ENCODE results near the gene KIAA1217. TPM values are rescaled to one million over a fixed set of nuclear protein-coding genes. Genes with fewer than 3 reads are reported as not detected.

The KIAA1217 gene
- total and polyA plus RNA-seq, 2 of the 8 experiments (the other 6 are each of a cell fraction or from before 2014, with no cell fraction given): 4.5 to 15.6 TPM

DNA sequence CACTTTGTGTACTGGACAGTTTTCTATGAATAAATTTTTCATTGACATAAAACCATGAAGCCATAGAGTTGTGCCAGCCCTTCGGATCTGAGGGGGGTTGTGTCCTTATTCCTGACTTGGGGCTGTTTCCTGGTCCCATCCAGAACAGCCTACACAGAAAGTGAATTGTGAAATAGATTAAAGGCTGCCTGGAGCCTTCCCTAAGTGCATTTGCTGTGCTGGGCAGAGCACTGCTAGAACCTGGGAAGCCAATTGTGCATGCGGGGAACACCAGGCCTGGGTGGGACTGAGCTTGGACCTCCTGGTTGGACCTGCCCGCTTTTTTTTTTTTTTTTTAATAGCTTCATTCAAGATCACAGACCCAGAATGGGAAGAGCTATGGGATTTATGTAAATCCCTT is 275.8 kb downstream of the KIAA1217 start:
- no peak for DNase-seq (ENCODE audit: low read depth in 1 of 2, low spot score in 2 of 2)
- CTCF ChIA-PET (ENCODE audit: partially characterized antibody): interaction anchor here (0.7 kb wide), 1 partner anchor 65 kb away, joined by 3 read pairs; no protein-coding TSS in a partner anchor
- POLR2A ChIA-PET (ENCODE audit: partially characterized antibody): no interaction called here

More for the DNA sequence above, 275.8 kb downstream of the KIAA1217 start:
- Histone ChIP-seq H3K4ac (replicated peaks; ENCODE audit: insufficient read length, low read depth, low read length) (no peak overlapping the region), H3K56ac (replicated peaks; ENCODE audit: insufficient read length, low read depth, low read length) (no peak overlapping the region), H3K9ac (replicated peaks in 1 of 4; ENCODE audit: extremely low read depth in 1 of 4, low read depth in 3 of 4, low read length in 3 of 4) (no peak overlapping the region), H4K5ac (ENCODE audit: insufficient read length, low read depth, low read length) (no peak overlapping the region), H2AK5ac (ENCODE audit: low read depth, low read length) (no peak overlapping the region), H3K79me1 (ENCODE audit: low read depth, low read length) (no peaks in the 10 kb centered on the region), H2BK120ac (replicated peaks; ENCODE audit: low read depth, low read length) (no peak overlapping the region), H4K20me1 (replicated peaks in 1 of 2; ENCODE audit: control insufficient read depth in 1 of 2, insufficient read depth in 2 of 2, low read length in 2 of 2) (no peaks in the 10 kb centered on the region), H3K14ac (ENCODE audit: insufficient read length) (no peak overlapping the region), H3K79me2 (ENCODE audit: control insufficient read depth in 1 of 2, insufficient read depth in 2 of 2, low read length in 2 of 2) (no peaks in the 10 kb centered on the region), H4K8ac (ENCODE audit: extremely low read depth, insufficient read depth, low read length) (no peak overlapping the region), H3K18ac (ENCODE audit: extremely low read depth, low read length) (no peak overlapping the region), H2BK15ac (ENCODE audit: low read length) (no peak overlapping the region), H3K4me3 (ENCODE audit: extremely low read depth in 1 of 4, insufficient read depth in 2 of 4, low read depth in 3 of 4, low read length in 4 of 4) (no peak overlapping the region), H2BK5ac (ENCODE audit: low read depth, low read length) (no peak overlapping the region), H2BK12ac (ENCODE audit: low read depth, low read length) (no peak overlapping the region), H3K36me3 (ENCODE audit: control insufficient read depth in 2 of 4, insufficient read depth in 4 of 4, low read length in 3 of 4) (no peaks in the 10 kb centered on the region), H3K9me3 (ENCODE audit: insufficient read depth in 2 of 2, low read depth in 1 of 2, low read length in 1 of 2) (0 out of 4 replicates have a peak, but pooled peaks cover 0 to under 1% of the 10 kb centered on the region in 2 experiments), H2BK20ac (ENCODE audit: low read length) (no peak overlapping the region), H2AFZ (ENCODE audit: low read length) (no peak overlapping the region), H3K27me3 (replicated peaks in 1 of 4; ENCODE audit: control insufficient read depth in 3 of 4, extremely low read depth in 1 of 4, insufficient read depth in 3 of 4, low read length in 3 of 4) (no peaks in the 10 kb centered on the region; a peak in 1 of 7 replicates), H3K4me1 (replicated peaks in 1 of 4; ENCODE audit: control insufficient read depth in 3 of 4, insufficient read depth in 4 of 4, low read length in 3 of 4) (peaks cover 0 to 6% (median 4%) of the 10 kb centered on the region in 4 experiments; a peak in 3 of 7 replicates), H3K27ac (ENCODE audit: low read depth, low read length) (no peak overlapping the region), H3K4me2 (ENCODE audit: insufficient read depth in 1 of 2, low read depth in 2 of 2, low read length in 2 of 2) (no peak overlapping the region), H4K91ac (replicated peaks; ENCODE audit: insufficient read length, low read length) (no peak overlapping the region), H3K23me2 (ENCODE audit: low read depth, low read length) (no peaks in the 10 kb centered on the region), H3K23ac (ENCODE audit: insufficient read length) (no peak overlapping the region)
- 92% methylated on average over 2 of the region's 3 CpGs; no CpG with 5 or more reads in 1 of the 2 experiments for WGBS, 2 experiments (ENCODE audit: extremely low coverage in 1 of 2, insufficient coverage in 1 of 2, insufficient read length in 1 of 2, insufficient replicate concordance in 2 of 2, low coverage in 1 of 2, low lambda C conversion rate in 2 of 2, missing lambda C conversion rate in 1 of 2)
- no peak for FAIRE-seq
- TF ChIP-seq TCF12 (IDR thresholded peaks at IDR 0.05; ENCODE audit: low read depth, low read length) (no peak), BACH1 (IDR thresholded peaks at IDR 0.05; ENCODE audit: low read length) (no peak), BRCA1 (IDR thresholded peaks at IDR 0.05; ENCODE audit: low read depth, low read length) (no peak), TAF7 (optimal IDR thresholded peaks at IDR 0.05; ENCODE audit: borderline replicate concordance, low read depth, low read length) (no peak), SP2 (IDR thresholded peaks at IDR 0.05; ENCODE audit: low read length) (no peak), CBX8 (IDR thresholded peaks at IDR 0.05; ENCODE audit: borderline replicate concordance, low read depth, low read length) (no peak), CHD2 (IDR thresholded peaks at IDR 0.05; ENCODE audit: low read length) (no peak), SIX5 (IDR thresholded peaks at IDR 0.05; ENCODE audit: low read depth, low read length) (no peak), SIRT6 (IDR thresholded peaks at IDR 0.05; ENCODE audit: low read length) (no peak), YY1 (IDR thresholded peaks at IDR 0.05; ENCODE audit: low read depth, low read length) (no peak)

All from H1 (cell line).